K562 (cell line): Measurements from ENCODE around the gene RGL2. TPM values are rescaled to one million over a fixed set of nuclear protein-coding genes. Genes with fewer than 3 reads are reported as not detected.

Experiments used
- ATF4 ChIP-seq: fragments of 450-650 bp; formaldehyde crosslinking; IDR thresholded peaks from 2 replicates; pipeline ENCODE4 v1.4.0; 2022; ENCODE audit warnings: mild to moderate bottlenecking, moderate library complexity
- BDP1 ChIP-seq: IDR thresholded peaks from 3 replicates; pipeline ENCODE4 v1.6.1; 2011; ENCODE audit not compliant: insufficient read length, insufficient read depth
- CTCFL ChIP-seq: IDR thresholded peaks from 2 replicates; pipeline ENCODE4 v1.6.1; 2011; ENCODE audit warnings: borderline replicate concordance, low read depth, mild to moderate bottlenecking, moderate library complexity, low read length; ENCODE audit not compliant: insufficient read depth, poor library complexity, severe bottlenecking
- FOXP1 ChIP-seq: sonication (generic); formaldehyde crosslinking; IDR thresholded peaks from 2 replicates; pipeline ENCODE4 v1.8.0; 2022; ENCODE audit warnings: mild to moderate bottlenecking, missing genetic modification reagents
- HMGN3 ChIP-seq: IDR thresholded peaks from 2 replicates; pipeline ENCODE4 v1.6.1; 2011; ENCODE audit warnings: borderline replicate concordance, low read depth, mild to moderate bottlenecking, mixed read lengths, low read length; ENCODE audit not compliant: insufficient read length; ENCODE audit errors: extremely low read depth
- JUND ChIP-seq, 2 experiments: IDR thresholded peaks; 2 replicates in 1 of 2; 3 replicates in 1 of 2; pipeline ENCODE4 v1.6.1; 2011; ENCODE audit warnings: borderline replicate concordance in 2 of 2, low read depth in 2 of 2, low read length in 2 of 2, improper control_type of control experiment in 1 of 2, missing biosample characterization in 1 of 2, missing genetic modification characterization in 1 of 2, missing genetic modification reagents in 1 of 2
- KHSRP ChIP-seq: fragments of 450-650 bp; IDR thresholded peaks from 2 replicates; pipeline ENCODE4 v1.6.1; 2017
- NFIX ChIP-seq: fragments of 250-450 bp; sonication (Bioruptor Pico); IDR thresholded peaks from 2 replicates; pipeline ENCODE4 v1.4.0; 2020; ENCODE audit warnings: low read depth, mild to moderate bottlenecking, moderate library complexity
- PKNOX1 ChIP-seq: fragments of 450-650 bp; IDR thresholded peaks from 2 replicates; pipeline ENCODE4 v1.6.1; 2016
- PREB ChIP-seq: sonication (generic); formaldehyde crosslinking; IDR thresholded peaks from 2 replicates; pipeline ENCODE4 v1.8.1; 2023; ENCODE audit warnings: mild to moderate bottlenecking, missing genetic modification reagents
- TEAD1 ChIP-seq, 2 experiments: fragments of 450-650 bp in 1 of 2; sonication (generic) in 1 of 2; formaldehyde crosslinking; IDR thresholded peaks; 2 replicates each; pipeline versions ENCODE4 v1.4.0 to v1.8.0; 2020 to 2022; ENCODE audit warnings: mild to moderate bottlenecking in 2 of 2, missing genetic modification reagents in 1 of 2
- THRAP3 ChIP-seq: fragments of 450-650 bp; IDR thresholded peaks from 2 replicates; pipeline ENCODE4 v1.6.1; 2016; ENCODE audit warnings: mild to moderate bottlenecking, inconsistent platforms, borderline replicate concordance
- THRB ChIP-seq: fragments of 450-650 bp; formaldehyde crosslinking; conservative IDR thresholded peaks from 2 replicates; pipeline ENCODE4 v1.4.0; 2022; ENCODE audit warnings: mild to moderate bottlenecking, missing genetic modification characterization
- ZBTB33 ChIP-seq: sonication (generic); formaldehyde crosslinking; IDR thresholded peaks from 2 replicates; pipeline ENCODE4 v1.8.1; 2023; ENCODE audit warnings: mild to moderate bottlenecking, missing genetic modification reagents
- ZNF3 ChIP-seq: fragments of 250-450 bp; sonication (Bioruptor Pico); IDR thresholded peaks from 2 replicates; pipeline ENCODE4 v1.5.0; 2021; ENCODE audit warnings: mild to moderate bottlenecking, moderate library complexity
- ZNF511 ChIP-seq: sonication (generic); formaldehyde crosslinking; IDR thresholded peaks from 2 replicates; pipeline ENCODE4 v1.8.0; 2022; ENCODE audit warnings: mild to moderate bottlenecking, missing genetic modification reagents
- polyA plus RNA-seq, 8 experiments: library from polyadenylated mRNA; depleted of rRNA in 4 of 8; stranded (reverse) in 5 of 8; unstranded in 3 of 8; fragments of >200 nt; fragmentation: Nextera tagmentation in 2 of 8; fragmentation: Illumina TruSeq in 1 of 8; extraction: Ambion mirVana in 2 of 8; extraction: Trizol in 1 of 8; gene quantifications; 2 replicates each; pipeline versions ENCODE4 v1.2.1 to v1.2.3, GENCODE V29; 2011 to 2014; ENCODE audit warnings: inconsistent platforms in 1 of 8, missing spikeins in 1 of 8
- total RNA-seq, 7 experiments: library from RNA; depleted of rRNA in 6 of 7; stranded (reverse); fragments of >200 nt in 6 of 7; fragmentation: Illumina TruSeq in 2 of 7; extraction: Trizol in 2 of 7; gene quantifications; 2 replicates each; pipeline versions ENCODE4 v1.2.1 to v1.2.3, GENCODE V29; 2011 to 2021; ENCODE audit warnings: low replicate concordance in 1 of 7

Gene RGL2
- total and polyA plus RNA-seq, 9 of the 15 experiments (the other 6 are each of a cell fraction or from before 2014, with no cell fraction given), result 1.8 to 57.1 (median 19.5) TPM

- no peak for TF ChIP-seq NFIX
- no peak for TF ChIP-seq ZNF511
- TF ChIP-seq ZBTB33 (CRISPR knock-in tag), result peak; percentile 89
- TF ChIP-seq PKNOX1, result no peak
- TF ChIP-seq TEAD1 (CRISPR knock-in tag; IDR thresholded peaks at IDR 0.05), result peak in 1 of 2 experiments; percentile 76; a peak in 1 of 4 replicates
- TF ChIP-seq THRAP3, result no peak
- no peak for TF ChIP-seq PREB (CRISPR knock-in tag)
- no peak for TF ChIP-seq HMGN3
- TF ChIP-seq CTCFL, result peak; percentile 65
- TF ChIP-seq BDP1, result no peak
- no peak for TF ChIP-seq ZNF3
- TF ChIP-seq JUND (IDR thresholded peaks at IDR 0.05; ENCODE audit: borderline replicate concordance, low read depth, low read length), result peak; percentile 78
- TF ChIP-seq JUND (tag; IDR thresholded peaks at IDR 0.05; ENCODE audit: borderline replicate concordance, low read depth, low read length), result no peak; the same call in 2 of the 3 replicates
- no peak for TF ChIP-seq ATF4 (CRISPR knock-in tag)
- no peak for TF ChIP-seq KHSRP
- TF ChIP-seq THRB, result no peak
- TF ChIP-seq FOXP1 (CRISPR knock-in tag), result no peak
Measured at GRCh38 chr6:33279971-33280511, 18.7 kb downstream of the RGL2 start (continued).
